ENCODE results near the gene COL5A1.

Gene COL5A1

DNA sequence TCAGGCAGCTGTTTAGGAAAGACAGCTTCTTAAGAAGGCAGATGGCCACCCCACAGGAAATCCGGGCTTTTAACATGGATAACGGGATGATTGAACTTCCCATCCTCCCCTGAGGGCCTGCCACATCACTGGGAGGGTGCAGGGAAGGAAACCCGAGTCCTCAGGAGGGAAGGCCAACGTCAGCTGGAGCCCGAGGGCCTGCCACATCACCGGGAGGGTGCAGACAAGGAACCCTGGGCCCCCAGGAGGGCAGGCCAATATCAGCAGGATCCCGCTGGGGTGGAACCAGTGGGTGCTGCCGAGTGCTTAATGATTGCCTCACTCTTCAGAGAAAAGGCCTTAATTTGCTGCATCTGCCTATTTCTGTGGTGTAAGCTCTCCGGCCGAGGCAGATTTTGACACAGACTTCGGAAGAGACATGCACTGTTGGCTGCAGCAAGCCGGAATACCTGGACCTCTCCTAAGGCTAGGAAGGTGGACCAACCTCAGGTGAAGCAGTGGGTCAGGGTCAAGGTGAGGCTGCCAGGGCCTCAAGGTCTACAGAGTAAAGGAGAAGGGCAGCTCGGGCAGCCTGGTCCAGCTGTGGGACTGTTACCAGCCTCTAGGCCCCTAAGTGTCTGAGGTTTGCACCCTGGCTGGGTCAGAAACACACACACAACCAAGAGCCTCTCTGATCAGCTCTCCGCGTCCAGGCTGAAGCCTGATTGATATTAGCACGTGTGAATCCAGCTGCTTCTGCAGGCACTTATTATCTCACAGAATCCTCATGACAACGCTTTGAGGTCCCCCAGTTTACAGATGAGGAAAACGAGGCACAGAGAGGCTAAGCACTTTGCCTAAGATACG lies 14.8 kb upstream of the COL5A1 start:
- TF ChIP-seq, protein P1, sequence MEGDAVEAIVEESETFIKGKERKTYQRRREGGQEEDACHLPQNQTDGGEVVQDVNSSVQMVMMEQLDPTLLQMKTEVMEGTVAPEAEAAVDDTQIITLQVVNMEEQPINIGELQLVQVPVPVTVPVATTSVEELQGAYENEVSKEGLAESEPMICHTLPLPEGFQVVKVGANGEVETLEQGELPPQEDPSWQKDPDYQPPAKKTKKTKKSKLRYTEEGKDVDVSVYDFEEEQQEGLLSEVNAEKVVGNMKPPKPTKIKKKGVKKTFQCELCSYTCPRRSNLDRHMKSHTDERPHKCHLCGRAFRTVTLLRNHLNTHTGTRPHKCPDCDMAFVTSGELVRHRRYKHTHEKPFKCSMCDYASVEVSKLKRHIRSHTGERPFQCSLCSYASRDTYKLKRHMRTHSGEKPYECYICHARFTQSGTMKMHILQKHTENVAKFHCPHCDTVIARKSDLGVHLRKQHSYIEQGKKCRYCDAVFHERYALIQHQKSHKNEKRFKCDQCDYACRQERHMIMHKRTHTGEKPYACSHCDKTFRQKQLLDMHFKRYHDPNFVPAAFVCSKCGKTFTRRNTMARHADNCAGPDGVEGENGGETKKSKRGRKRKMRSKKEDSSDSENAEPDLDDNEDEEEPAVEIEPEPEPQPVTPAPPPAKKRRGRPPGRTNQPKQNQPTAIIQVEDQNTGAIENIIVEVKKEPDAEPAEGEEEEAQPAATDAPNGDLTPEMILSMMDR (IDR thresholded peaks at IDR 0.05; ENCODE audit: insufficient read depth, low read depth, low read length, missing control alignments): no peak
- H3K4me3 ChIP-seq (ENCODE audit: low read length): no peak overlapping the region
- no peak for DNase-seq (ENCODE audit: low read depth)

DNA sequence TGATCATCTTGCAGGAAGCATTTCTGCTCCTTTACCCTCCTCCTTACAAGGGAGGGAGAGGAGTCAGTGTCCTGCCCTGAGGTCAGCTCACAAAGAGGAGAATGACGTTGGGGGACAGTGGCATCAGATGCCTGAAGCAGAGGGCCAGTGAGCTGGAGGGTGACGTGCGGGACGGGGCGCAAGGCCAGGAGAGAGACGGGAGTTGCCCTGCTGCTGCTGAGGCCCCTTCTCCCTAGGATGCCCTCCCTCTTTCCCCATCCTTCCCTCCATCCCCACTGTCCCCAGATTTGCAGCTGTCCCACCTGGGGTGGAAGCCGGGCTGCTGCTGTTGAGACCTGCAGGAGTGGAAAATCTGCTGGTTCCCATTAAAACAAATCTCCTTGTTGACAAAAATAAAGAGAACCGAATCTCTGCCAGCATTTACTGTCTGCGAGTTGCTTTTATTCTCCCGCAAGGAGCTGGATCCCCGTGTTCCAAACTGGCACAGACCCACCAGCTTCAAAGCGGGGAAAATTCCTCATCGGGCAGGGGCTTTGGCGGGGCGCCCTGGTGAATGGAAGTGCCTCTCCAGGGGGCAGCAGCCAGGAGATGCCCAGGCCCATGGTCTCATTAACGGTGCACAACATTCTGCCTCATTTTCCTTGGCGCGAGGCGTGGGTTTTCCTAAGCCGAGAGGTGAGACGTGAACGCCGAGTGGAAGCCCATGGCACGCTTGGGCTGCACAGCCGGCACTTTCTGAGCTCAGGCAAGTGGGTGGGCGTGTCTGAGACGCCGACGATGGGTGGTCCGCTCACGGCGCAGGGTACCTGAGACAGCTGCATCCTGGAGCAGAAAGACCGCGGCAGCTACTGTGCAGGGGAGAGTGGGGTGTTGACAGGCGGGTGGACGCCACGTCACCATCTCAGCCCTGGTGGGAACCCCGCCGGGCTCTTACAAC lies 13.9 kb upstream of the COL5A1 start:
- no peak for DNase-seq (ENCODE audit: low read depth)
- TF ChIP-seq, protein P1 (IDR thresholded peaks at IDR 0.05; ENCODE audit: insufficient read depth, low read depth, low read length, missing control alignments): no peak
- no peak overlapping the region for H3K4me3 ChIP-seq (ENCODE audit: low read length)

DNA sequence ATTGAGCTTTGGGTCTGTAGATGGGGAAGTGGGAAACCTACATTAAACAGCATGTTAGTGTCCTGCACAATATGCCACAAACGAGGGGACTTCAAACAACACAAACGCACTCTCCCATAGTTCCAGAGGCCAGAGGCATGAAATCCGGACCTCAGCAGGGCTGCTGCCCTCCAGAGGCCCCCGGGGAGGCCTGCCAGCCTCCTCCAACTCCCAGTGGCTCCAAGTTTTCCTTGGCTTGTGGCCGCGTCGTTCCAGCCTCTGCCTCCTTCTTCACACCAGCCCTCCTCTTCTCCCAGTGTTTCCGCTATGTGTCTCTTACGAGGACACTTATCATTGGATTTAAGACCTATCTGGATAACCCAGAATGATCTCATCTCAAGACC lies 13.3 kb upstream of the COL5A1 start:
- H3K4me3 ChIP-seq (ENCODE audit: low read length): no peak overlapping the region
- TF ChIP-seq, protein P1 (IDR thresholded peaks at IDR 0.05; ENCODE audit: insufficient read depth, low read depth, low read length, missing control alignments): no peak
- DNase-seq (ENCODE audit: low read depth): no peak

DNA sequence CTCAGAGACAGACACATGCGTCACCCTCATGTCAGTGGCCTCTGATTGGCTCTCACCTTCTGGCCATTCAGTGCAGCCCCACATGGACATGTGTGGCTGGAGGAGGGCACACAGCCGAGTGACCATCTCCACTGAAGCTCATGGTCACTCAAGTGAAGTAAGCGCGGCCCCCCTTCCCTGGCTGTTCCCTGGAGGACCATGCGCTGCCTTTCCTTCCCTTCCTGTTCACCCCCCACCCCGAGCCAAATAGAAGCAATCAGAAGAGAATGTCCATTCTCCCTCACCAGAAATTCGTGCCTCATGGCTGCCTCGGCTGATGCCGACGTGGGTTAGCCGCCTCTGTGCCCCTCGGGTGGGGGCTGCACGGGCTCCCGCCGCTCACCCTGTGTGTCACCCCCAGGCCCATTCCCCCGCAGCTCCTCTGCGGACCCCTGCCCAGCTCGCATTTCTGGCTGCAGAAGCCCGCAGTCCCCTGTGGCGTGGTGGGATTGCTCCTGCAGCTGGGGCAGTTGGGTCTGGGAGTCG lies 12.5 kb upstream of the COL5A1 start:
- TF ChIP-seq, protein P1 (IDR thresholded peaks at IDR 0.05; ENCODE audit: insufficient read depth, low read depth, low read length, missing control alignments): no peak
- DNase-seq (ENCODE audit: low read depth): no peak
- H3K4me3 ChIP-seq (ENCODE audit: low read length): no peak overlapping the region

DNA sequence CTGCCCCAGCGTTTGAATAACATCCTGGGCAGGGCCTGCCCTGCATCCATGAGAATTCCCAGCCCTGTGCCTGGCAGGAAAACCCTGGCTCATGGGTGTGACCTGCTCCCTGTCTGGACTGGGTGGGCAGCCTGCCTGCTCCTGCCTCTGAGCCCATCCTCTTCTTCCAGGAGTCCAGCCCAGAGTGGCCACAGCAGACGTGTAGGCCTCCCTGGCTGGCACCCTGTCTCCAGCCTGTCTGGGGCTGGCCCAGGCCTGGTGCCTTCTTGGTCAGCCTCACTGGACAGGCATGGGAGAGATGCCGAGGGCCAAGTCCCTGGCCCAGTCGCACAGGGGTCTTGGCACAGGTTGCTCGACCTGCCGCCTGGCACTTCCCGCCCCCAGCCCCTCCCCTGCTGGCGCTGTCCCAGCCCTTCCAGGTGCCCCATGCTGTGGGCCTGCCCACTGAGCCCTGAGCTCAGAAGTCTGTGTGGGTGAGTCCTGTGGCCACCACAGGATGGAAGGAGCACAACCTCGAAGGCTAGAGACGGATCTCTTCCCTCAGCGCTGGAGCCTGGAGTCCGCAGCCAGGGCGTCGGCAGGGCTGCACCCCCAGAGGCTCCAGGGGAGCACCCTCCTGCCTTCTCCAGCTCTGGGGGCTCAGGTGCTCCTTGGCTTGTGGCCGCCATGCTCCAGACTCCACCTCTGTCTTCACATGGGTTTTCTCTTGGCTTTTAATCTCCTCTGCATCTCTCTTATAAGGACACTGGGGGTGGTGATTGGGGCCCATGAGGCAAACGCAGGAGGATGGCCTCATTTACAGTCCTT lies 11.8 kb upstream of the COL5A1 start:
- TF ChIP-seq, protein P1 (IDR thresholded peaks at IDR 0.05; ENCODE audit: insufficient read depth, low read depth, low read length, missing control alignments): no peak
- no peak for DNase-seq (ENCODE audit: low read depth)
- H3K4me3 ChIP-seq (ENCODE audit: low read length): no peak overlapping the region

DNA sequence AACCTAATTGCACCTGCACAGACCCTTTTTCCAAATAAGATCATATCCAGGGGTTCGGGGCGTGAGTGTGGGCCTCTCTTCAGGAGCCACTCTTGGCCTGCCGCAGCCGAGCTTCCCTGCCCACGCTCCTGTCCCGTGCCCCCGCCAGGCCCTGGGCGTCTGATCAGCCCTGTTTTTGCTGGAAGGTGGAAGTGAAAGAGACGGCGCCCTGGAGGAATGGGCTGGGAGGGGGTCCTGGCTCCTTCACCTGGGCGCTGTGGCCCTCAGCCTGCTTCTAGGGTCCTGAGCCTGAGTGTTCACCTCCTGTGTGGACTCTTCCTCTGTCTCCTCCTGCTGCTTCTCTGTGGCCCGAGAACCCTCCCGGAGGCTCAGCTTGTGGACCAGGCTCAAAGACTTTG lies 11.2 kb upstream of the COL5A1 start:
- TF ChIP-seq, protein P1 (IDR thresholded peaks at IDR 0.05; ENCODE audit: insufficient read depth, low read depth, low read length, missing control alignments): no peak
- no peak for DNase-seq (ENCODE audit: low read depth)
- H3K4me3 ChIP-seq (ENCODE audit: low read length): no peak overlapping the region
